CD14-positive monocyte (primary cell): Measurements from ENCODE around the gene MAP3K1. TPM values are rescaled to one million over a fixed set of nuclear protein-coding genes. Genes with fewer than 3 reads are reported as not detected.

ENCODE experiments used
- DNase-seq, 3 donors: peaks; one replicate each; pipeline ENCODE4 v3.0.0-alpha.2; 2011 to 2022
- H2AFZ ChIP-seq: 2 replicates; pipeline ENCODE4 v1.6.0; 2012; ENCODE audit warnings: mild to moderate bottlenecking, low read depth, low read length, inconsistent platforms; ENCODE audit not compliant: insufficient read depth, poor library complexity, severe bottlenecking
- H3K27ac ChIP-seq, 2 donors: 1 replicate in 1 of 2; 2 replicates in 1 of 2; pipeline ENCODE4 v1.5.1; 2012 to 2013; ENCODE audit warnings: low read length in 2 of 2, control low read depth in 1 of 2, inconsistent platforms in 1 of 2, low read depth in 1 of 2, mild to moderate bottlenecking in 1 of 2
- H3K27me3 ChIP-seq, 2 donors: one replicate each; pipeline versions ENCODE4 v1.6.0 to v1.6.1; 2011 to 2013; ENCODE audit warnings: low read length in 2 of 2; ENCODE audit not compliant: control insufficient read depth in 2 of 2, insufficient read depth in 2 of 2
- H3K36me3 ChIP-seq, 2 donors: replicated peaks in 1 of 2; 1 replicate in 1 of 2; 2 replicates in 1 of 2; pipeline versions ENCODE4 v1.5.1 to v1.6.1; 2012 to 2013; ENCODE audit warnings: low read length in 2 of 2, control low read depth in 1 of 2, inconsistent platforms in 1 of 2, mild to moderate bottlenecking in 1 of 2; ENCODE audit not compliant: insufficient read depth in 2 of 2, control insufficient read depth in 1 of 2
- H3K4me1 ChIP-seq, 2 donors: 1 replicate in 1 of 2; 2 replicates in 1 of 2; pipeline versions ENCODE4 v1.5.1 to v1.6.1; 2012 to 2013; ENCODE audit warnings: low read length in 2 of 2, control low read depth in 1 of 2, inconsistent platforms in 1 of 2, mild to moderate bottlenecking in 1 of 2, moderate library complexity in 1 of 2; ENCODE audit not compliant: insufficient read depth in 2 of 2, control insufficient read depth in 1 of 2
- H3K4me2 ChIP-seq: replicated peaks from 2 replicates; pipeline ENCODE3; 2012; ENCODE audit warnings: low read length, moderate library complexity, mild to moderate bottlenecking; ENCODE audit not compliant: poor library complexity, severe bottlenecking; ENCODE audit errors: extremely low read depth
- H3K4me3 ChIP-seq, 3 experiments: fragments of 200-600 bp in 1 of 3; sonication (generic) in 1 of 3; replicated peaks in 1 of 3; 1 replicate in 2 of 3; 2 replicates in 1 of 3; pipeline ENCODE4 v1.5.1; 2011 to 2013; ENCODE audit warnings: low read length in 3 of 3, mild to moderate bottlenecking in 3 of 3, control low read depth in 2 of 3, low read depth in 2 of 3, inconsistent platforms in 1 of 3, moderate library complexity in 1 of 3
- H3K79me2 ChIP-seq: 2 replicates; pipeline ENCODE4 v1.6.0; 2012; ENCODE audit warnings: mild to moderate bottlenecking, control low read depth, inconsistent platforms, low read length, moderate library complexity; ENCODE audit not compliant: insufficient read depth
- H3K9ac ChIP-seq: 2 replicates; pipeline ENCODE4 v1.6.0; 2017; ENCODE audit warnings: low read length, mild to moderate bottlenecking; ENCODE audit not compliant: insufficient read depth, poor library complexity, severe bottlenecking
- H3K9me3 ChIP-seq, 2 donors: replicated peaks in 1 of 2; 1 replicate in 1 of 2; 2 replicates in 1 of 2; pipeline versions ENCODE4 v1.5.1 to v1.6.1; 2012 to 2013; ENCODE audit warnings: low read length in 2 of 2, control low read depth in 1 of 2; ENCODE audit not compliant: control insufficient read depth in 1 of 2, insufficient read depth in 1 of 2
- H4K20me1 ChIP-seq: 2 replicates; pipeline ENCODE4 v1.6.0; 2012; ENCODE audit warnings: mild to moderate bottlenecking, low read length, control low read depth, moderate library complexity; ENCODE audit not compliant: insufficient read depth
- H3K27ac Mint-ChIP-seq, 7 donors: one replicate each; pipeline ENCODE4 v1.8.0; 2020; ENCODE audit warnings: mild to moderate bottlenecking in 7 of 7, mixed read lengths in 7 of 7, moderate library complexity in 6 of 7, inconsistent platforms in 2 of 7
- H3K27me3 Mint-ChIP-seq, 3 donors: one replicate each; pipeline ENCODE4 v1.8.0; 2021 to 2022; ENCODE audit warnings: low read depth in 3 of 3, mild to moderate bottlenecking in 3 of 3, mixed read lengths in 3 of 3, moderate library complexity in 3 of 3, inconsistent platforms in 1 of 3
- H3K36me3 Mint-ChIP-seq, 2 donors: one replicate each; pipeline ENCODE4 v1.8.0; 2020; ENCODE audit warnings: mixed read lengths in 2 of 2, inconsistent platforms in 1 of 2, mild to moderate bottlenecking in 1 of 2
- H3K4me1 Mint-ChIP-seq: one replicate; pipeline ENCODE4 v1.8.0; 2020; ENCODE audit warnings: mild to moderate bottlenecking, mixed read lengths
- H3K4me3 Mint-ChIP-seq, 2 donors: one replicate each; pipeline ENCODE4 v1.8.0; 2020; ENCODE audit warnings: mild to moderate bottlenecking in 2 of 2, mixed read lengths in 2 of 2, moderate library complexity in 1 of 2
- H3K9me3 Mint-ChIP-seq, 7 donors: one replicate each; pipeline ENCODE4 v1.8.0; 2020 to 2022; ENCODE audit warnings: mixed read lengths in 7 of 7, mild to moderate bottlenecking in 6 of 7, moderate library complexity in 6 of 7, inconsistent platforms in 2 of 7
- WGBS: methylation state at CpG from one replicate; pipeline ENCODE4 v1.1.5; 2013; ENCODE audit warnings: missing lambda C conversion rate; ENCODE audit not compliant: insufficient coverage; 5-methylcytosine and 5-hydroxymethylcytosine counted together
- intact Hi-C, 2 donors: fragments of 100-400 bp; cut with micrococcal nuclease; formaldehyde crosslinking; loops; one replicate each; pipeline versions ENCODE4 v1.15.0 to v1.15.1; 2023
- polyA plus RNA-seq, 3 donors: library from polyadenylated mRNA; depleted of rRNA in 1 of 3; unstranded in 2 of 3; stranded (reverse) in 1 of 3; fragments of 300-500 nt in 2 of 3; fragments of >200 nt in 1 of 3; fragmentation: Illumina TruSeq in 2 of 3; gene quantifications; 1 replicate in 2 of 3; 2 replicates in 1 of 3; pipeline ENCODE4 v1.2.3, GENCODE V29; 2012 to 2021
- TF ChIP-seq, protein P1 (sequence below): fragments of 200-600 bp; IDR thresholded peaks from one replicate; pipeline ENCODE4 v1.8.0; 2022; ENCODE audit warnings: antibody characterized with exemption, mild to moderate bottlenecking

MAP3K1 gene
- polyA plus RNA-seq, 3 donors, result 44.7 to 62.1 (median 45.6) TPM

DNA sequence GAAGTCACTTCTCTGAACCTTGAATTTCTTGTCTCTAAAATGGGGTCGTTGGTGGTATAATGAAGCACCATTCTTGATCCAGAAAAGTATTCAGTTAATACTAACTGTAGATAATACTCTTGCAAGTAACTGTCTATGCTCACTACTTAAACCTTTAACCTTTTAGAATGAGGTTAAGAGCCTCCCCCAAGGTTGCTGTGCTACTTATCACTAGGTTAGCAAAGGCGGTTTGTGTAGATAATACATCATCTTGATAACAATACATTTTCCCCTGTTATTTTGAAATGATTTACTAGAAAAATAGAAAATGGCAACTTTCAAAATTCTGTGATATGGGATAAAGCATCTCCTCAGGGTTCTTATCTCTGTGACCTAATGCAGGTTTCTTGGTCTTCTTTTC is 12.6 kb downstream of the MAP3K1 start:
- Histone ChIP-seq H3K27ac (peak overlapping the region in 1 of 2 donors; percentile 53), H3K36me3 (peaks cover 7 to 10% of the 10 kb centered on the region in 2 donors), H4K20me1 (peaks cover 100% of the 10 kb centered on the region), H3K9ac (no peak overlapping the region), H3K79me2 (peaks cover 100% of the 10 kb centered on the region), H3K9me3 (no peaks in the 10 kb centered on the region), H2AFZ (no peak overlapping the region), H3K27me3 (no peaks in the 10 kb centered on the region), H3K4me1 (peaks cover 62 to 88% of the 10 kb centered on the region in 2 donors), H3K4me3 (no peak overlapping the region), H3K4me2 (no peak overlapping the region)
- no CpG with 5 or more reads among the region's 2 CpGs for WGBS
- Mint-ChIP-seq H3K4me3 (no peak overlapping the region), H3K9me3 (peaks cover 0 to 2% (median 0%) of the 10 kb centered on the region in 7 donors), H3K27ac (peak overlapping the region in 5 of 7 donors; percentile 31 to 87 (median 78)), H3K36me3 (peaks cover 40 to 43% of the 10 kb centered on the region in 2 donors), H3K4me1 (peaks cover 84% of the 10 kb centered on the region), H3K27me3 (peaks cover 0 to 4% (median 0%) of the 10 kb centered on the region in 3 donors)
- DNase-seq, result no peak
- TF ChIP-seq, protein P1, sequence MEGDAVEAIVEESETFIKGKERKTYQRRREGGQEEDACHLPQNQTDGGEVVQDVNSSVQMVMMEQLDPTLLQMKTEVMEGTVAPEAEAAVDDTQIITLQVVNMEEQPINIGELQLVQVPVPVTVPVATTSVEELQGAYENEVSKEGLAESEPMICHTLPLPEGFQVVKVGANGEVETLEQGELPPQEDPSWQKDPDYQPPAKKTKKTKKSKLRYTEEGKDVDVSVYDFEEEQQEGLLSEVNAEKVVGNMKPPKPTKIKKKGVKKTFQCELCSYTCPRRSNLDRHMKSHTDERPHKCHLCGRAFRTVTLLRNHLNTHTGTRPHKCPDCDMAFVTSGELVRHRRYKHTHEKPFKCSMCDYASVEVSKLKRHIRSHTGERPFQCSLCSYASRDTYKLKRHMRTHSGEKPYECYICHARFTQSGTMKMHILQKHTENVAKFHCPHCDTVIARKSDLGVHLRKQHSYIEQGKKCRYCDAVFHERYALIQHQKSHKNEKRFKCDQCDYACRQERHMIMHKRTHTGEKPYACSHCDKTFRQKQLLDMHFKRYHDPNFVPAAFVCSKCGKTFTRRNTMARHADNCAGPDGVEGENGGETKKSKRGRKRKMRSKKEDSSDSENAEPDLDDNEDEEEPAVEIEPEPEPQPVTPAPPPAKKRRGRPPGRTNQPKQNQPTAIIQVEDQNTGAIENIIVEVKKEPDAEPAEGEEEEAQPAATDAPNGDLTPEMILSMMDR, result no peak
- intact Hi-C loops, result no loop called here

GRCh38 chr5:56829137-56829908 is 14.0 kb downstream of the MAP3K1 start:
- WGBS, result 81% methylated on average over 6 of the region's 11 CpGs
- peaks cover 0 to 4% (median 0%) of the 10 kb centered on the region in 3 donors for H3K27me3 Mint-ChIP-seq
- intact Hi-C loops, result no loop called here
- Histone ChIP-seq H3K27me3 (no peaks in the 10 kb centered on the region), H3K4me3 (no peak overlapping the region), H3K4me1 (peaks cover 56 to 85% of the 10 kb centered on the region in 2 donors), H3K9me3 (no peaks in the 10 kb centered on the region), H2AFZ (no peak overlapping the region), H3K36me3 (peaks cover 10 to 11% of the 10 kb centered on the region in 2 donors), H4K20me1 (peaks cover 100% of the 10 kb centered on the region), H3K9ac (no peak overlapping the region), H3K27ac (peak overlapping the region; percentile 16 to 71), H3K4me2 (peak overlapping the region; percentile 26), H3K79me2 (peaks cover 100% of the 10 kb centered on the region)
- H3K4me3 Mint-ChIP-seq, result peak overlapping the region in 1 of 2 donors; percentile 56
- DNase-seq, result peak in 2 of 3 donors; percentile 15 to 67
- H3K4me1 Mint-ChIP-seq, result peaks cover 86% of the 10 kb centered on the region
- H3K36me3 Mint-ChIP-seq, result peaks cover 37 to 43% of the 10 kb centered on the region in 2 donors
- H3K9me3 Mint-ChIP-seq, result peaks cover 0 to 2% (median 0%) of the 10 kb centered on the region in 7 donors
- TF ChIP-seq, protein P1, result no peak
- peak overlapping the region in 5 of 7 donors; percentile 16 to 82 (median 61) for H3K27ac Mint-ChIP-seq
